ENCODE results near the gene DDX10.

- TF ChIP-seq CTCF (IDR thresholded peaks at IDR 0.05) (no peak), POLR2A (IDR thresholded peaks at IDR 0.05) (no peak), EP300 (IDR thresholded peaks at IDR 0.05) (no peak)
These were observed 137.6 kb downstream of the DDX10 start for GRCh38 chr11:108802492-108802891.
